Measurements from ENCODE around the gene ADAMTS12. TPM values are rescaled to one million over a fixed set of nuclear protein-coding genes. Genes with fewer than 3 reads are reported as not detected.

Gene ADAMTS12
- total RNA-seq, 1 experiment from 2014 or later, result 6.2 TPM

GRCh38 chr5:33679791-33680190 is 212.0 kb downstream of the ADAMTS12 start:
- no peak overlapping the region for H3K9ac ChIP-seq (ENCODE audit: extremely low read depth, insufficient read length, low read length)
- no peak overlapping the region for H2AFZ ChIP-seq (ENCODE audit: low read length)
- H3K4ac ChIP-seq (ENCODE audit: low read depth, low read length), result no peak overlapping the region
- no peaks in the 10 kb centered on the region for H3K23me2 ChIP-seq (ENCODE audit: insufficient read length, low read depth, low read length, poor library complexity, severe bottlenecking)
- H2BK5ac ChIP-seq (ENCODE audit: insufficient read length, low read length), result no peak overlapping the region
- no peaks in the 10 kb centered on the region for H3K27me3 Mint-ChIP-seq (ENCODE audit: low read depth)
- H2BK120ac ChIP-seq (ENCODE audit: low read depth, low read length, poor library complexity, severe bottlenecking), result no peak overlapping the region
- H3K4me1 Mint-ChIP-seq, result no peaks in the 10 kb centered on the region; a peak in 1 of 4 replicates
- H3K18ac ChIP-seq (ENCODE audit: insufficient read length, low read depth, low read length), result no peak overlapping the region
- H4K8ac ChIP-seq (replicated peaks; ENCODE audit: insufficient read length, low read depth, low read length), result no peak overlapping the region
- no peaks in the 10 kb centered on the region for H4K20me1 ChIP-seq (ENCODE audit: control insufficient read depth, insufficient read depth, insufficient read length)
- no peak overlapping the region for H3K4me3 Mint-ChIP-seq
- H2AK5ac ChIP-seq (ENCODE audit: insufficient read length, low read length), result no peak overlapping the region
- no peak overlapping the region for H4K5ac ChIP-seq (ENCODE audit: insufficient read length, low read depth, low read length)
- no peaks in the 10 kb centered on the region for H3K27me3 ChIP-seq (ENCODE audit: insufficient read depth, low read length)
- H3K9me3 ChIP-seq (ENCODE audit: control insufficient read depth, low read depth, low read length), result no peaks in the 10 kb centered on the region
- H3K36me3 Mint-ChIP-seq (ENCODE audit: insufficient read depth in 1 of 3, low read depth in 3 of 3), result no peaks in the 10 kb centered on the region; a peak in 1 of 7 replicates
- no peak overlapping the region for H3K56ac ChIP-seq (ENCODE audit: insufficient read length, low read depth, low read length)
- no CpG with 5 or more reads among the region's 2 CpGs for WGBS (ENCODE audit: extremely low coverage, insufficient read length, low lambda C conversion rate)
- H3K79me1 ChIP-seq (ENCODE audit: insufficient read depth, low read depth, low read length, poor library complexity, severe bottlenecking), result no peaks in the 10 kb centered on the region
- H3K27ac ChIP-seq (ENCODE audit: insufficient read length, low read depth, low read length), result no peak overlapping the region
- no peak overlapping the region for H3K27ac Mint-ChIP-seq
- H3K4me1 ChIP-seq (ENCODE audit: insufficient read depth, low read length), result no peaks in the 10 kb centered on the region; the same call in 1 of the 2 replicates
- no peaks in the 10 kb centered on the region for H3K9me3 Mint-ChIP-seq
- H2BK12ac ChIP-seq (ENCODE audit: insufficient read length, low read depth, low read length), result no peak overlapping the region
- no peak for DNase-seq
- H2BK20ac ChIP-seq (ENCODE audit: low read depth, low read length, poor library complexity, severe bottlenecking), result no peak overlapping the region
- no peak overlapping the region for H3K4me2 ChIP-seq (ENCODE audit: insufficient read depth, insufficient read length, low read length)
- no peak overlapping the region for H3K14ac ChIP-seq (ENCODE audit: insufficient read depth, low read length)
- no peak overlapping the region for H3K23ac ChIP-seq (ENCODE audit: insufficient read length, low read depth, low read length)
- no peak overlapping the region for H3T11ph ChIP-seq (ENCODE audit: low read length)
- no peak overlapping the region for H4K91ac ChIP-seq (ENCODE audit: insufficient read length, low read depth, low read length)
- no peak for TF ChIP-seq CTCF (conservative IDR thresholded peaks at IDR 0.05)
- no peak overlapping the region for H2BK15ac ChIP-seq (ENCODE audit: low read depth, low read length)
- H3K79me2 ChIP-seq (ENCODE audit: insufficient read depth, low read length), result no peaks in the 10 kb centered on the region

Measured in H9 (cell line).